Hair follicular keratinocyte (primary cell): Measurements from ENCODE around the gene ANKRD27. TPM values are rescaled to one million over a fixed set of nuclear protein-coding genes. Genes with fewer than 3 reads are reported as not detected.

Experiments
- total RNA-seq: library from RNA; depleted of rRNA; stranded (reverse); fragments of >200 nt; gene quantifications from 2 replicates; pipeline ENCODE4 v1.2.3, GENCODE V29; 2015

The ANKRD27 gene
- 25.8 and 27.0 TPM in 2 replicates for total RNA-seq

GRCh38 chr19:32674931-32675719 is at the start of gene ANKRD27:
Gene ANKRD27, minus strand, starts transcription at chr19:32675180. Its CDS starts 16,165 bp downstream, at chr19:32659015.

GRCh38 chr19:32719611-32720059 is 44.7 kb upstream of the ANKRD27 start, which contains the start of gene TDRD12:
Gene TDRD12, plus strand, starts transcription at chr19:32719767. Its CDS starts 306 bp downstream, at chr19:32720073.

GRCh38 chr19:32691291-32691951 is 16.4 kb upstream of the ANKRD27 start, which contains the start of gene NUDT19:
Gene NUDT19, plus strand, starts transcription at chr19:32691821. Its CDS starts 140 bp downstream, at chr19:32691961.

GRCh38 chr19:32675720-32676185 is 773 bp upstream of the ANKRD27 start, which contains the start of gene RGS9BP:
Gene RGS9BP, plus strand, starts transcription at chr19:32675848. Its CDS starts 416 bp downstream, at chr19:32676264.

GRCh38 chr19:32580901-32581704 is 93.9 kb downstream of the ANKRD27 start, which contains the start of gene PDCD5:
Gene PDCD5, plus strand, starts transcription at chr19:32581190. Its CDS starts 72 bp downstream, at chr19:32581262.

Other genes with a start within 250 kb of the ANKRD27 start
- gene PDCD5, start 94.0 kb downstream of the ANKRD27 start, total RNA-seq = 316 and 419 TPM in 2 replicates
- gene RGS9BP, start 668 bp upstream of the ANKRD27 start, total RNA-seq = 0.49 TPM in 1 of 2 replicates, not detected in the other
- 17.8 and 18.7 TPM in 2 replicates for gene NUDT19, start 16.6 kb upstream of the ANKRD27 start, total RNA-seq
- gene TDRD12, start 44.6 kb upstream of the ANKRD27 start, total RNA-seq = 0.47 and 1.9 TPM in 2 replicates
- not detected in 2 replicates for gene SLC7A9, start 194.6 kb upstream of the ANKRD27 start, total RNA-seq